Measurements from ENCODE around the gene PHACTR2. TPM values are rescaled to one million over a fixed set of nuclear protein-coding genes. Genes with fewer than 3 reads are reported as not detected.
A peak's percentile ranks its signal among the peaks of the same experiment; 100 is the strongest.

Gene PHACTR2
- total RNA-seq, 1 donor from 2014 or later: 44.7 TPM

DNA sequence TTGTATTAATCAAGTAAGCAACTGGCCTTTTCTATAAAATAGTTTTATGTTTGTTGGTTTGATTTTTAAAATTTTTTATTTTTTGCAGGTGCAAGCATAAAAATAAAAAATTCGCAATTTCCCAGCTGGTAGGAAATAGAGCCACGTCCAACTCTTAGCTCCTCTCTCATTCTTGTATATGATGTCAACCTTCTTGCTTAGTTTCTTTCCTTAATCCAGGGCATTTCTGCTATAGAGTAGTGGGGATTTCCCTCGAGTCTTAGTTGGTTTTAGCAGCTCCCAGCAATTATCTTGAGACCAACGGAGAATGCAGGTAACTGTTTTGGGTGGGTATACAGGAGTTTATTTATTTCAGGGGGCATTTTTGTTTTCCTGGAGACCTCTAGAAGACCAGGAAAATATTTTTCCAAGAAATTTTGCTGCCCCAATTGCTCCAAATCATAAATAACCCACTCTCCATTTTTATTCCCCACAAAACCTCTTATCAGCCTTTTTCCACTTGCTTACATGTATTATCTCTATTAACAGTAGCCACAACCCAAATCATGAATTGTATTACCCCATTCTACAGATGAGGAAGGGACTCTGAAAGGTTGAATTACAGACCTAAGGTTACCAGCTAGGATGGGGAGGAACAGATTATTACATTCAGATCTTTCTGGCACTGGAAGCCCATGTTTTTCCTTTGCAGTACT lies 18.4 kb downstream of the PHACTR2 start:
- Mint-ChIP-seq H3K4me3 (ENCODE audit: unreplicated experiment) (no peak overlapping the region), H3K27me3 (ENCODE audit: low read depth, unreplicated experiment) (no peaks in the 10 kb centered on the region), H3K4me1 (ENCODE audit: low read depth, unreplicated experiment) (peaks cover 14% of the 10 kb centered on the region), H3K9me3 (ENCODE audit: unreplicated experiment) (peaks cover 2% of the 10 kb centered on the region), H3K27ac (ENCODE audit: unreplicated experiment) (no peak overlapping the region), H3K36me3 (ENCODE audit: low read depth, unreplicated experiment) (peaks cover 4% of the 10 kb centered on the region)
- Histone ChIP-seq H3K27ac (ENCODE audit: low read depth, low read length) (no peak overlapping the region), H3K9me3 (ENCODE audit: insufficient read depth, low read depth, low read length) (no peaks in the 10 kb centered on the region), H3K4me2 (ENCODE audit: low read length) (peak overlapping the region; percentile 21), H3K4me3 (ENCODE audit: insufficient read depth, low read depth, low read length) (no peak overlapping the region), H3K4me1 (ENCODE audit: insufficient read depth, low read length) (peaks cover 6% of the 10 kb centered on the region), H3K79me2 (ENCODE audit: insufficient read depth, low read length) (peaks cover 53% of the 10 kb centered on the region), H3K36me3 (ENCODE audit: insufficient read depth, low read length) (no peaks in the 10 kb centered on the region), H4K20me1 (ENCODE audit: insufficient read depth, low read length) (peaks cover 20% of the 10 kb centered on the region), H2AFZ (ENCODE audit: low read depth, low read length) (no peak overlapping the region), H3K9ac (ENCODE audit: low read length) (no peak overlapping the region), H3K27me3 (ENCODE audit: insufficient read depth, low read length) (no peaks in the 10 kb centered on the region)
- DNase-seq (ENCODE audit: low read depth): no peak
- TF ChIP-seq EZH2 (IDR thresholded peaks at IDR 0.05; ENCODE audit: insufficient read depth, low read length) (no peak), CTCF (IDR thresholded peaks at IDR 0.05; ENCODE audit: insufficient read depth, low read depth, low read length) (no peak)
- FAIRE-seq: no peak

DNA sequence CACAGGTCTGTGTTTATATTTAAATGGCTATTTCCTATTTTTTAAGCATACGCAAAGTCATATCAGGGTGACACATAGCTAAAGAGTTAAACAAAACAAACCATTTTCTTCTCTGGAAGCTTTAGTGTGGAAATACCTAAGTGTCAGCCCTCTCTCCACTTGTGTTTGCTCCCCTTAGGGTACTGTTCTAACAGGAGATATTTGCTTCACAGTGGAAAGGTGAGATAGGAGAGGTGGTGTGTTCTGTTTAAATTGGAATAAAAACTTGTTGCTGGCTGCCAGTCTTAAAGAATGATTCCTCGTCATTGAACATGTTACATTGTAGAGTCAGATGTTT lies 18.9 kb downstream of the PHACTR2 start:
- Histone ChIP-seq H3K4me1 (ENCODE audit: insufficient read depth, low read length) (peaks cover 6% of the 10 kb centered on the region), H2AFZ (ENCODE audit: low read depth, low read length) (no peak overlapping the region), H3K36me3 (ENCODE audit: insufficient read depth, low read length) (no peaks in the 10 kb centered on the region), H3K9me3 (ENCODE audit: insufficient read depth, low read depth, low read length) (no peaks in the 10 kb centered on the region), H3K9ac (ENCODE audit: low read length) (no peak overlapping the region), H4K20me1 (ENCODE audit: insufficient read depth, low read length) (peaks cover 20% of the 10 kb centered on the region), H3K27ac (ENCODE audit: low read depth, low read length) (no peak overlapping the region), H3K4me2 (ENCODE audit: low read length) (peak overlapping the region; percentile 21), H3K79me2 (ENCODE audit: insufficient read depth, low read length) (peaks cover 51% of the 10 kb centered on the region), H3K27me3 (ENCODE audit: insufficient read depth, low read length) (no peaks in the 10 kb centered on the region), H3K4me3 (ENCODE audit: insufficient read depth, low read depth, low read length) (no peak overlapping the region)
- Mint-ChIP-seq H3K27me3 (ENCODE audit: low read depth, unreplicated experiment) (no peaks in the 10 kb centered on the region), H3K36me3 (ENCODE audit: low read depth, unreplicated experiment) (peaks cover 4% of the 10 kb centered on the region), H3K9me3 (ENCODE audit: unreplicated experiment) (peaks cover 2% of the 10 kb centered on the region), H3K4me1 (ENCODE audit: low read depth, unreplicated experiment) (peaks cover 12% of the 10 kb centered on the region), H3K27ac (ENCODE audit: unreplicated experiment) (no peak overlapping the region), H3K4me3 (ENCODE audit: unreplicated experiment) (no peak overlapping the region)
- TF ChIP-seq EZH2 (IDR thresholded peaks at IDR 0.05; ENCODE audit: insufficient read depth, low read length): no peak
- no peak for TF ChIP-seq CTCF (IDR thresholded peaks at IDR 0.05; ENCODE audit: insufficient read depth, low read depth, low read length)
- FAIRE-seq: no peak
- DNase-seq (ENCODE audit: low read depth): no peak

DNA sequence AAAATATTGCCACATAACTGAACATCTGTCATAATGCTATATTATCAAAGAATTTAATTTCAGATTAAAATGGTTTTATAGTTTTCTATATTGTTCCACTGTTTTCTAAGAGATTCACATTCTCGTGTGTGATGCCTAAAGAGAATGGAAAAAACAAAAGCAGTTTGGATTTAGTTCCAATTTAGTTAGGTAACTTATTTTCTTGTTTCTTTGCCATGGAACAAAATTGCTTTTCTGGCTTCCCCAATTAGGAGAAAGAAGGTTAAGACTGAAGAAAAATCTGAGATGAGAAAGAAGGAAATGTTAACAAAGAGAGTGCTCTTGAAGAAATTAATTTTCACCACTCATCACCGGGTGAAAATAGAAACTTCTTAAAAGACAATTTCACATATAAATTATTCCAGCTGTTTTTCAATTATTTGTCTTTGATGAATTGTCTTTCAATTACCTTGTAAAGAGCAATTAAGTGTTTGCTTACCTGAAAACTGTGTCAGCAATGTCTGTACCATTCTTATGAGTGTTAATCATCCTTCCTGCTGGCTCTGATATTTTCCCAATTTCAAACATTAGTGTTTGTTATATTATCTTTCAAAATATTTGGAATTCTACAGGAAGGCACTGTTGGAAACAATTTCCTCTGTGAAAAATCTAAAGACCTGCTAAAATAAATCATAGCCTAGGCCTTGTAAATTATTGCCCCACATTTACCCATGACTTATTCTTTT lies 19.5 kb downstream of the PHACTR2 start:
- no peaks in the 10 kb centered on the region for H3K36me3 ChIP-seq (ENCODE audit: insufficient read depth, low read length)
- no peak overlapping the region for H3K4me3 Mint-ChIP-seq (ENCODE audit: unreplicated experiment)
- TF ChIP-seq EZH2 (IDR thresholded peaks at IDR 0.05; ENCODE audit: insufficient read depth, low read length) (no peak), CTCF (IDR thresholded peaks at IDR 0.05; ENCODE audit: insufficient read depth, low read depth, low read length) (no peak)
- H3K9ac ChIP-seq (ENCODE audit: low read length): no peak overlapping the region
- no peaks in the 10 kb centered on the region for H3K27me3 ChIP-seq (ENCODE audit: insufficient read depth, low read length)
- H3K36me3 Mint-ChIP-seq (ENCODE audit: low read depth, unreplicated experiment): peaks cover 4% of the 10 kb centered on the region
- H3K4me1 ChIP-seq (ENCODE audit: insufficient read depth, low read length): peaks cover 6% of the 10 kb centered on the region
- H3K27ac Mint-ChIP-seq (ENCODE audit: unreplicated experiment): no peak overlapping the region
- no peak overlapping the region for H3K4me3 ChIP-seq (ENCODE audit: insufficient read depth, low read depth, low read length)
- H4K20me1 ChIP-seq (ENCODE audit: insufficient read depth, low read length): peaks cover 20% of the 10 kb centered on the region
- peaks cover 2% of the 10 kb centered on the region for H3K9me3 Mint-ChIP-seq (ENCODE audit: unreplicated experiment)
- H3K79me2 ChIP-seq (ENCODE audit: insufficient read depth, low read length): peaks cover 49% of the 10 kb centered on the region
- H3K9me3 ChIP-seq (ENCODE audit: insufficient read depth, low read depth, low read length): no peaks in the 10 kb centered on the region
- peak overlapping the region; percentile 3 for H3K4me2 ChIP-seq (ENCODE audit: low read length)
- no peak overlapping the region for H2AFZ ChIP-seq (ENCODE audit: low read depth, low read length)
- FAIRE-seq (no peak), DNase-seq (ENCODE audit: low read depth) (no peak)
- H3K27ac ChIP-seq (ENCODE audit: low read depth, low read length): no peak overlapping the region
- no peaks in the 10 kb centered on the region for H3K27me3 Mint-ChIP-seq (ENCODE audit: low read depth, unreplicated experiment)
- H3K4me1 Mint-ChIP-seq (ENCODE audit: low read depth, unreplicated experiment): peaks cover 6% of the 10 kb centered on the region

Measured in astrocyte (in vitro differentiated cells and primary cell).